Stimulated activated CD4-positive, alpha-beta T cell treated with anti-CD3 and anti-CD28 coated beads, Interleukin-1b, Interleukin-23, amount 100 ng/mL, for 24 hours (primary cell): ENCODE measurements around the gene USP53.
"Not testable (repeated sequence)": the region's sequence is repeated elsewhere in the genome, so short reads cannot be mapped to it uniquely, and the experiment has no call there.

Experiments used
- DNase-seq, 4 experiments: peaks; one replicate each; pipeline ENCODE4 v3.0.0-alpha.2; 2020; ENCODE audit warnings: low read depth in 4 of 4, low spot score in 1 of 4

Gene USP53

GRCh38 chr4:119212234-119212963 is at the start of gene USP53:
TSS of gene USP53 (plus strand) at chr4:119212713. CDS start at chr4:119239760, 27,047 bp downstream.
- DNase-seq, result peak; percentile 95 to 97 (median 97)

GRCh38 chr4:119165767-119166166 is 46.7 kb upstream of the USP53 start:
- no peak for DNase-seq

- no peak for DNase-seq
Observed at GRCh38 chr4:119170195-119170594, 42.3 kb upstream of the USP53 start.

- no peak for DNase-seq
Observed at GRCh38 chr4:119172223-119172622, 40.3 kb upstream of the USP53 start.

- not testable (repeated sequence) for DNase-seq
Observed at GRCh38 chr4:119173729-119174361, 38.7 kb upstream of the USP53 start.

- DNase-seq, result no peak
Observed at GRCh38 chr4:119179011-119179410, 33.5 kb upstream of the USP53 start.

- no peak for DNase-seq
Observed at GRCh38 chr4:119184128-119184527, 28.4 kb upstream of the USP53 start.

- no peak for DNase-seq
Observed at GRCh38 chr4:119189638-119190037, 22.9 kb upstream of the USP53 start.

GRCh38 chr4:119190354-119190753 is 22.2 kb upstream of the USP53 start:
- DNase-seq, result no peak

- no peak for DNase-seq
Observed at GRCh38 chr4:119191505-119191904, 21.0 kb upstream of the USP53 start.

- no peak for DNase-seq
Observed at GRCh38 chr4:119197772-119198212, 14.7 kb upstream of the USP53 start.

GRCh38 chr4:119204916-119205315 is 7.6 kb upstream of the USP53 start:
- DNase-seq, result no peak

- no peak for DNase-seq
Observed at GRCh38 chr4:119205690-119206089, 6.8 kb upstream of the USP53 start.

GRCh38 chr4:119206178-119206577 is 6.3 kb upstream of the USP53 start:
- no peak for DNase-seq

GRCh38 chr4:119207051-119207450 is 5.5 kb upstream of the USP53 start:
- no peak for DNase-seq

GRCh38 chr4:119209077-119209476 is 3.4 kb upstream of the USP53 start:
- peak; percentile 28 to 45 (median 32) for DNase-seq

GRCh38 chr4:119209586-119209985 is 2.9 kb upstream of the USP53 start:
- no peak for DNase-seq

- DNase-seq, result no peak
Observed at GRCh38 chr4:119210775-119211174, 1.7 kb upstream of the USP53 start.

- peak in 1 of 4 experiments; percentile 12 for DNase-seq
Observed at GRCh38 chr4:119211867-119212233, 663 bp upstream of the USP53 start.

GRCh38 chr4:119212964-119213606 is 572 bp downstream of the USP53 start:
- DNase-seq, result peak; percentile 19 to 45 (median 30)

GRCh38 chr4:119218093-119218492 is 5.6 kb downstream of the USP53 start:
- DNase-seq, result no peak

- no peak for DNase-seq
Observed at GRCh38 chr4:119221412-119221811, 8.9 kb downstream of the USP53 start.
